Measurements from ENCODE around the gene CDCA8. TPM values are rescaled to one million over a fixed set of nuclear protein-coding genes. Genes with fewer than 3 reads are reported as not detected.

The CDCA8 gene
- total and polyA plus RNA-seq, 2 experiments from 2014 or later: 31.6 to 37.9 TPM

DNA sequence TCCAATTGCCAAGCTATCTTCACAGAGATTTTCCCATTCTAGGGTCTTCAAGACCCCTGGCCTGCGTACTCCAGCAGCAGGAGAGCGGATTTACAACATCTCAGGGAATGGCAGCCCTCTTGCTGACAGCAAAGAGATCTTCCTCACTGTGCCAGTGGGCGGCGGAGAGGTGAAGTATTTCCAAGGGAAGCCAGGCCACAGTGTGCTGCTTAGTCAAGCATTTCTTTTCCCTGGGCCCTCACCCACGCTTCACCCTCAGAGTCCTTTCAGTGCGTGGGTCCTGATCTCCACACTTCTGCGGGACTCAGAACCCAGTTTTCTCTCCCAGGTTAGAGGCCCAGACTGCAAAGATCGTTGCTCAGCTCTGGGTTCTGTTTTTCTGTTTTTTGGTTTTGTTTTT is 13.1 kb downstream of the CDCA8 start:
- H3K9me3 Mint-ChIP-seq: no peaks in the 10 kb centered on the region
- no peaks in the 10 kb centered on the region for H3K9me2 ChIP-seq (ENCODE audit: insufficient read depth)
- H3K27ac ChIP-seq (ENCODE audit: low read depth): no peak overlapping the region
- TF ChIP-seq ZNF114 (CRISPR knock-in tag; IDR thresholded peaks at IDR 0.05): no peak
- TF ChIP-seq POLR2AphosphoS5 (IDR thresholded peaks at IDR 0.05; ENCODE audit: low read depth): no peak
- TF ChIP-seq ZNF462 (CRISPR knock-in tag; IDR thresholded peaks at IDR 0.05): no peak
- TF ChIP-seq EZH2 (IDR thresholded peaks at IDR 0.05; ENCODE audit: low read depth, unreplicated experiment): no peak
- no peak for TF ChIP-seq JUNB (IDR thresholded peaks at IDR 0.05; ENCODE audit: unreplicated experiment)
- TF ChIP-seq, protein P1, sequence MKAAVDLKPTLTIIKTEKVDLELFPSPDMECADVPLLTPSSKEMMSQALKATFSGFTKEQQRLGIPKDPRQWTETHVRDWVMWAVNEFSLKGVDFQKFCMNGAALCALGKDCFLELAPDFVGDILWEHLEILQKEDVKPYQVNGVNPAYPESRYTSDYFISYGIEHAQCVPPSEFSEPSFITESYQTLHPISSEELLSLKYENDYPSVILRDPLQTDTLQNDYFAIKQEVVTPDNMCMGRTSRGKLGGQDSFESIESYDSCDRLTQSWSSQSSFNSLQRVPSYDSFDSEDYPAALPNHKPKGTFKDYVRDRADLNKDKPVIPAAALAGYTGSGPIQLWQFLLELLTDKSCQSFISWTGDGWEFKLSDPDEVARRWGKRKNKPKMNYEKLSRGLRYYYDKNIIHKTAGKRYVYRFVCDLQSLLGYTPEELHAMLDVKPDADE (IDR thresholded peaks at IDR 0.05): no peak
- no peak for TF ChIP-seq NANOG (IDR thresholded peaks at IDR 0.05; ENCODE audit: borderline replicate concordance)
- TF ChIP-seq EZH2phosphoT487 (IDR thresholded peaks at IDR 0.05; ENCODE audit: unreplicated experiment): no peak
- TF ChIP-seq CREB1 (CRISPR knock-in tag; IDR thresholded peaks at IDR 0.05; ENCODE audit: low read depth): no peak
- TF ChIP-seq ZNF331 (CRISPR knock-in tag; IDR thresholded peaks at IDR 0.05; ENCODE audit: low read depth): no peak
- TF ChIP-seq, protein P2, sequence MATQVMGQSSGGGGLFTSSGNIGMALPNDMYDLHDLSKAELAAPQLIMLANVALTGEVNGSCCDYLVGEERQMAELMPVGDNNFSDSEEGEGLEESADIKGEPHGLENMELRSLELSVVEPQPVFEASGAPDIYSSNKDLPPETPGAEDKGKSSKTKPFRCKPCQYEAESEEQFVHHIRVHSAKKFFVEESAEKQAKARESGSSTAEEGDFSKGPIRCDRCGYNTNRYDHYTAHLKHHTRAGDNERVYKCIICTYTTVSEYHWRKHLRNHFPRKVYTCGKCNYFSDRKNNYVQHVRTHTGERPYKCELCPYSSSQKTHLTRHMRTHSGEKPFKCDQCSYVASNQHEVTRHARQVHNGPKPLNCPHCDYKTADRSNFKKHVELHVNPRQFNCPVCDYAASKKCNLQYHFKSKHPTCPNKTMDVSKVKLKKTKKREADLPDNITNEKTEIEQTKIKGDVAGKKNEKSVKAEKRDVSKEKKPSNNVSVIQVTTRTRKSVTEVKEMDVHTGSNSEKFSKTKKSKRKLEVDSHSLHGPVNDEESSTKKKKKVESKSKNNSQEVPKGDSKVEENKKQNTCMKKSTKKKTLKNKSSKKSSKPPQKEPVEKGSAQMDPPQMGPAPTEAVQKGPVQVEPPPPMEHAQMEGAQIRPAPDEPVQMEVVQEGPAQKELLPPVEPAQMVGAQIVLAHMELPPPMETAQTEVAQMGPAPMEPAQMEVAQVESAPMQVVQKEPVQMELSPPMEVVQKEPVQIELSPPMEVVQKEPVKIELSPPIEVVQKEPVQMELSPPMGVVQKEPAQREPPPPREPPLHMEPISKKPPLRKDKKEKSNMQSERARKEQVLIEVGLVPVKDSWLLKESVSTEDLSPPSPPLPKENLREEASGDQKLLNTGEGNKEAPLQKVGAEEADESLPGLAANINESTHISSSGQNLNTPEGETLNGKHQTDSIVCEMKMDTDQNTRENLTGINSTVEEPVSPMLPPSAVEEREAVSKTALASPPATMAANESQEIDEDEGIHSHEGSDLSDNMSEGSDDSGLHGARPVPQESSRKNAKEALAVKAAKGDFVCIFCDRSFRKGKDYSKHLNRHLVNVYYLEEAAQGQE (IDR thresholded peaks at IDR 0.05; ENCODE audit: unreplicated experiment): no peak
- no peak for TF ChIP-seq STAT1 (IDR thresholded peaks at IDR 0.05; ENCODE audit: unreplicated experiment)
- no peak for TF ChIP-seq CTCF (conservative IDR thresholded peaks at IDR 0.05; ENCODE audit: low read depth in 2 of 2)
- H3K4me3 Mint-ChIP-seq: no peak overlapping the region
- H2AFZ ChIP-seq: no peak overlapping the region
- no peak overlapping the region for H3K4me2 ChIP-seq
- no peak overlapping the region for H3K4me3 ChIP-seq
- no peaks in the 10 kb centered on the region for H3K27me3 ChIP-seq (ENCODE audit: insufficient read depth)
- no peaks in the 10 kb centered on the region for H3F3A ChIP-seq (replicated peaks; ENCODE audit: low read depth)
- H3K79me2 ChIP-seq (replicated peaks; ENCODE audit: insufficient read depth): no peaks in the 10 kb centered on the region
- no peaks in the 10 kb centered on the region for H3K4me1 ChIP-seq (ENCODE audit: insufficient read depth)
- peaks cover 4% of the 10 kb centered on the region for H3K27me3 Mint-ChIP-seq (ENCODE audit: insufficient read depth, low read depth, poor library complexity)
- H3K36me3 Mint-ChIP-seq (ENCODE audit: low read depth): peaks cover 85% of the 10 kb centered on the region
- ATAC-seq (no peak), DNase-seq (ENCODE audit: low spot score) (no peak)
- no peak overlapping the region for H3K27ac Mint-ChIP-seq
- peaks cover 63% of the 10 kb centered on the region for H3K36me3 ChIP-seq (ENCODE audit: insufficient read depth)
- H3K4me1 Mint-ChIP-seq: no peaks in the 10 kb centered on the region
- H4K20me1 ChIP-seq (replicated peaks; ENCODE audit: insufficient read depth): 0 out of 2 replicates have a peak, but pooled peaks cover 3% of the 10 kb centered on the region
